ENCODE measurements around the gene PELO. TPM values are rescaled to one million over a fixed set of nuclear protein-coding genes. Genes with fewer than 3 reads are reported as not detected.

PELO gene
- total and polyA plus RNA-seq, 9 of the 15 experiments (the other 6 are each of a cell fraction or from before 2014, with no cell fraction given): 5.8 to 14.6 (median 9.6) TPM

- no peak for TF ChIP-seq ZNF133 (CRISPR knock-in tag; IDR thresholded peaks at IDR 0.05)
- TF ChIP-seq CREB1 (IDR thresholded peaks at IDR 0.05): no peak
- no peak for TF ChIP-seq CREB1 (CRISPR knock-in tag; IDR thresholded peaks at IDR 0.05)
- no peak for TF ChIP-seq ZC3H11A (IDR thresholded peaks at IDR 0.05; ENCODE audit: low read depth, low read length)
- TF ChIP-seq GMEB1 (CRISPR knock-in tag; IDR thresholded peaks at IDR 0.05): peak; percentile 94
- TF ChIP-seq TBL1XR1 (IDR thresholded peaks at IDR 0.05; ENCODE audit: low read length in 2 of 2): no peak
- no peak; the same call in 1 of the 2 replicates for TF ChIP-seq RNF2 (IDR thresholded peaks at IDR 0.05)
- TF ChIP-seq ZNF324 (CRISPR knock-in tag; IDR thresholded peaks at IDR 0.05): no peak
- TF ChIP-seq NR3C1 (CRISPR knock-in tag; IDR thresholded peaks at IDR 0.05): no peak
- TF ChIP-seq ZC3H8 (IDR thresholded peaks at IDR 0.05): no peak
- TF ChIP-seq ZBED1 (IDR thresholded peaks at IDR 0.05): no peak
- no peak for TF ChIP-seq ZNF184 (CRISPR knock-in tag; IDR thresholded peaks at IDR 0.05)
- 0 out of 2 replicates have a peak, but pooled peaks have one; percentile 25 for TF ChIP-seq ZNF830 (CRISPR knock-in tag; IDR thresholded peaks at IDR 0.05)
- no peak for TF ChIP-seq RBM39 (optimal IDR thresholded peaks at IDR 0.05; ENCODE audit: low read depth, low read length)
- TF ChIP-seq DEAF1 (CRISPR knock-in tag; IDR thresholded peaks at IDR 0.05): no peak
- no peak for TF ChIP-seq CEBPB (tag; IDR thresholded peaks at IDR 0.05)
- no peak for TF ChIP-seq PTBP1 (IDR thresholded peaks at IDR 0.05; ENCODE audit: low read depth, low read length)
- TF ChIP-seq C11orf30 (IDR thresholded peaks at IDR 0.05; ENCODE audit: low read depth): no peak
- no peak for TF ChIP-seq TRIM24 (IDR thresholded peaks at IDR 0.05)
- no peak for TF ChIP-seq SMAD2 (IDR thresholded peaks at IDR 0.05; ENCODE audit: low read depth, low read length)
- no peak for TF ChIP-seq ETV6 (IDR thresholded peaks at IDR 0.05; ENCODE audit: borderline replicate concordance in 1 of 2, low read depth in 2 of 2, low read length in 1 of 2)
- TF ChIP-seq ETV6 (CRISPR knock-in tag; IDR thresholded peaks at IDR 0.05; ENCODE audit: borderline replicate concordance): no peak
- no peak for TF ChIP-seq HDGF (IDR thresholded peaks at IDR 0.05)
- no peak for TF ChIP-seq SRSF9 (IDR thresholded peaks at IDR 0.05; ENCODE audit: borderline replicate concordance, low read depth, low read length)
- no peak for TF ChIP-seq CLOCK (CRISPR knock-in tag; IDR thresholded peaks at IDR 0.05; ENCODE audit: borderline replicate concordance)
- TF ChIP-seq HBP1 (CRISPR knock-in tag; IDR thresholded peaks at IDR 0.05): no peak
These were observed 12.3 kb downstream of the PELO start (continued) for GRCh38 chr5:52799983-52800393.
